Measurements from ENCODE around the gene CYP27B1. TPM values are rescaled to one million over a fixed set of nuclear protein-coding genes. Genes with fewer than 3 reads are reported as not detected.
A peak's percentile ranks its signal among the peaks of the same experiment; 100 is the strongest.

CYP27B1 gene, protein sequence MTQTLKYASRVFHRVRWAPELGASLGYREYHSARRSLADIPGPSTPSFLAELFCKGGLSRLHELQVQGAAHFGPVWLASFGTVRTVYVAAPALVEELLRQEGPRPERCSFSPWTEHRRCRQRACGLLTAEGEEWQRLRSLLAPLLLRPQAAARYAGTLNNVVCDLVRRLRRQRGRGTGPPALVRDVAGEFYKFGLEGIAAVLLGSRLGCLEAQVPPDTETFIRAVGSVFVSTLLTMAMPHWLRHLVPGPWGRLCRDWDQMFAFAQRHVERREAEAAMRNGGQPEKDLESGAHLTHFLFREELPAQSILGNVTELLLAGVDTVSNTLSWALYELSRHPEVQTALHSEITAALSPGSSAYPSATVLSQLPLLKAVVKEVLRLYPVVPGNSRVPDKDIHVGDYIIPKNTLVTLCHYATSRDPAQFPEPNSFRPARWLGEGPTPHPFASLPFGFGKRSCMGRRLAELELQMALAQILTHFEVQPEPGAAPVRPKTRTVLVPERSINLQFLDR
- total RNA-seq: 0.79 TPM

DNA sequence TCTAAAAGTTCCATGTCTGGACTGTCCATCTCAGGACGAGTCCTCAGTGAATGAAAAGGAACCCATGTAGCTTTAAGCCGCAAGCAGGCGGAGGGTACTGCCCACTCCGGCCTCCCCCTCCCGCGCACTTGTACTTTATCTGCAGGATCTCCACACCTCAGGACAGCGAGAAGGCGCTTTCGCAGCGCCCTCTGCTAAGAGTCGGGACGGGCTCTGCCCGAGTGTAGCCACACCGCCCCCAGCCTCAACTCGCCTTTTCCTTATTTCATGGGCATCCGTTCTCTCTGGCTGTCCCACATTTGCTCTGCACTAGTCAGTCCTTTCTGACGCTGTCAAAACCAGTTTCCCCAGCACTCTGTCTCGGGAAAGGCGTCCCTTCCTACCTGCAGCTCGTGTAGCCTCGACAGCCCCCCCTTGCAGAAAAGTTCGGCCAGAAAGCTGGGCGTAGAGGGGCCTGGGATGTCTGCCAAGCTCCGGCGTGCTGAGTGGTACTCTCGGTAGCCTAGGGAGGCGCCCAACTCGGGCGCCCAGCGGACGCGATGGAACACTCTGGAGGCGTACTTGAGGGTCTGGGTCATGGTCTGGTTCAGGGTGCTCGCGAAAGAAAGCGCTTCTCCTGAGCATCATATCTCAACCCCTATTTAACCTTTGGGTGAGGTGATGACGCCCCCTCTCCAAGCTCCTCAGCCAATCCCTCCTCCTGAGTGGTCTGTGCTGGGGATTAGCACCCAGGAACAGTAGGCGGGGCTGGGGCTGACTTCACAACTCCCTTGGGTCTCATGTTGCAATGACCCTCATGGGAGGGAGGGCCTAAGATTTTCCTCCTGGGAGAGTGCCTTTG, at the start of gene CYP27B1:
Gene CYP27B1 (minus strand): TSS at position 615 of the 841 bp plus-strand sequence. CDS start 37 bp downstream, at position 578.
- DNase-seq: no peak

DNA sequence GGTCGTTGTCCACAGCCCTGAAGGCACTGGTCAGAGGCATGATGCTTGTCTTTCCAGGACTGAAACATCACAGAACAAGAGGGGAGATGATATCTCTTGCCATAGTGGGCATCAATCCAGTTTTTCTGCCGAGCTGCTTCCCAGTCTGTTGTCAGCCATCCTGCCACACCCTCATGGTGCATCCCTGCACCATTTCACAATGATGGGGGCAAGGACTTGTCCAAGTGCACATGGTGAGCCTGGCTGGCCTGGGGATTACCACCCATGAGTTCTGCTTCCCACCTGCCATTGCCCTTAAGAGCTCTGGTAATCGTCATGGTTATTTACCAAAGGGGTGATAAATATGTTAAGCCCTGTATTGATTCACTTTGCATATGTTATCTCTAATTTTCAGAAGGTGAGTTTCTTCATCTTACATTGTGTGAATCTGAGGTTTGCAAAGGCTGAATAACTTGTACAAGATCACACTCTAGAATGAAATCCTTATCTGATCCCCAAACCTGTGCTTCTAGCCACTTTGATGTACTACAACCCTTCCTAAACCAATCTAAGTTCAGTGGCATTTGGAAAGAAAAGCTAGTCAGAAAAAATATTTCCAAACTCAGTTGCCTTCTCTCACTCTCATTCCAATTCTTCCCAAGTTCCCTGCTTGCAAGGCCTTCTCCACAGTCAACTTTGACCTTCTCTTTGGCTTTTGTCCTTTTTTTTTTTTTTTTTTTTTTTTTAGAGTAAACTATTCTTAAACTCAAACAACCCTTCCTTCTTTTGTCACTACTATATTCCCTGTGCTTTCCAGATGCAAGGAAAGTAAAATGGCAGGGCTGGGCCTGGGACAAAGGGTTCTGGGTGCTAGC, 49.4 kb upstream of the CYP27B1 start:
- no peak for DNase-seq

DNA sequence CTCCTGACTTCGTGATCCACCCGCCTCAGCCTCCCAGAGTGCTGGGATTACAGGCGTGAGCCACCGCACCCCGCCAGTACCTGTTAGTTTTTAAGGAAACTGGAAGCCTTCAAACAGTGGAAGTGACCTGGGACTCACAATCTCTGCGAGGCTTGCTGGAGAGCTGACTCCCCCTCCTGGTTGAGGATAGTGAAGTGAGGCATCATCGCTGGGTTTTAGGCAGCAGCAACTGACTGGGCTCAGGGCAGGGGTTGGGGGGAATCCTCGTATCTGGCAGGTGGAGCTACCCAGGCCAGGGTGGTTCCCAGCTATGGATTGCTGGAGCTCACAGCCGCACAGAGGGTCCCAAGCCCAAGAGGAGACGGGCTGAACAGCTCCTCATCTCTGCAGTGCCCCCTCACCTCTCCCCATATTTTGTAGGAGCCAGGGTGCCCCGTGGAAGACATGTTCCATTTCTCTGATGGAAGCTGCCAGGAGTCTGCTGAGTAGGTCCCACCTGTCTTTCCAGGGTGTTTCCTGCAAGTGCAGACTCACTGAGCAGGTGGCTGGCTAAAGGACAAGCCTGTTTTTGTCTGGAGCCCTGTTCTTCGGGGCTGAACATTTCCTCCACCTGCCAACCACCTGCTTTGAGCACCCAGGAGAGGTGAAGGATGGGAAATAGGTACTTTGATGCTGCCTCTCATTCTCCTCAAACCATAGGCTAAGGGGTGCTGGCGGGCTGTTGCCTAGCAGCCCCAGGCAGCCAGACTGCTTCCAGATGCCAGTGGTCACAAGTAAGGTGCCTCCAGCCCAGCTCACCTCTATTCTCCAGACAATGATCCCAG, 48.5 kb upstream of the CYP27B1 start:
- no peak for DNase-seq

DNA sequence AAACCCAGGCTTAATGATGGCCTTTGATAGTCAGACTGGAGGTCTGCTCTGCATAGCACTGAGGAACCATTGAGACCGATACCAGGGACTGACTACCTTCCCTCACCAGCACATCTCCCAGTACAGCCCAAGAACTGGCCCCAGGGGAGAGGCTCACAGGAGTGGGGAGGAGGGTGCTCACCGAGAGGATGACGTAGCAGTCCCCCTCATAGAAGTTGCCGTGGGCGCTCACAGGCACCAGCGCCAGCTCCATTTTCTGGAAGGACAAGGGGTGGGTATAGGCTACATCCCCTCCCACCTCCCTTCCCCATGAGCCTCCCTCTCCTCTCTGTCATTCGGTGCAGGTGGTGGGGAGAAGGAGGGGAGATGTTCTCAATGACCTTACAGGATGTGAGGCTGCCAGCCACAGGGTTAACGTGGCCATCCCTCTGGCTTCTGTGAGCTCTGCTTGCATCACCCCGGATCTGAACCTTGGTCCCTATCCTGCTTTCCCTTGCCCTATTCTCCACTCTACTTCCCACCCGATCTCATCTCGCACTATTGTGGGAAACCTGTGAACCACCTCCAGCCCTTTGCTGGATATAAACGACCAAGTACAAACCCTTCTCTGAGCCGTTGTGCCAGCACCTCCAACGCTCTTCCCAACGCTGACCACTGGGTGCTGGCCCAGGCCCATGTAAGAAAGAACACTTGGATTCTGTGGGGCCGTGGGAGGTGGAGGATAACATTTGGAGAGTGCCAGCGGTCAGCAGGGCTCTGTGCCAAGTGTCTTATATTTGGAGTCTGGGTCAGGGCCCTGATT, 47.3 kb upstream of the CYP27B1 start:
- DNase-seq: no peak

DNA sequence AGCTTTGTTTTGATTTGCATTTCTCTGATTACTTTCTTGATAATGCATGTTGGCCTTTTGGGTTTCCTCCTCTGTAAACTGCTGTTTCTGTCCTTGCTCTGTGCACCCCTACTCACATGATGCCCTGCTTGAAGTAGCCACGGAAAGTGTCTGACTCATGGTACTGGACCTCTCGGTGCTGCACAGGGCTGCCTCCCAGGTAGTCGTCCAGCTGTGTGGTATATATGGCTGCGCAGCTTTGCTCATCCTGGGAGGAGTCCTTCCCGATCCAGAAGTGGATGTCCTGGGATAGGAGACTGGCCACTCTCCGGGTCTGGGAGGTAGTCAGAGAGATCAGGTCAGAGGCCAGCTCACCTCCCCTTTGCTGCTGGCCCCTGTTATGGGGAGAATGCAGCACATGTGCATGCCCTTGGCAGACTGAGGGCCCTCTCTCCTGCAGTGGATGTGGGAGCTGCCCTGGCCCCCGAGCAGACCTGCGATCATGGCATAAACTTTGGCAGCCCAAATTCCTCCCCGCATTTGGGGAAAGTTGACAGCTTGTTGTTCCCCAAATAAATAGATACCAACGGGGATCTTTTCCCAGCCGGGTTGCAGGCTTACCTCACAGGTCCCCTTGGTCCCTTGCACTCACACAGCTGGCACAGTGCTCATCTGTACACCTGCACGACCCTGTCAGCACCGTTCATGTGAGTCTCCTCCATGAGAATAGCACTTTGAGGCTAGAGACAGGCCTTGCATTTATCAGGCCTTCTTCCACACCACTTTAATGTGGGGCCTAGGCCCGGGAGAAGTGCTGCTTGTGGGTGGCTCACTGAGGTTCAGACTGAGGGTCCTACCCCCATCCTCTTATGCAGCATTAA, 46.5 kb upstream of the CYP27B1 start:
- DNase-seq: no peak

DNA sequence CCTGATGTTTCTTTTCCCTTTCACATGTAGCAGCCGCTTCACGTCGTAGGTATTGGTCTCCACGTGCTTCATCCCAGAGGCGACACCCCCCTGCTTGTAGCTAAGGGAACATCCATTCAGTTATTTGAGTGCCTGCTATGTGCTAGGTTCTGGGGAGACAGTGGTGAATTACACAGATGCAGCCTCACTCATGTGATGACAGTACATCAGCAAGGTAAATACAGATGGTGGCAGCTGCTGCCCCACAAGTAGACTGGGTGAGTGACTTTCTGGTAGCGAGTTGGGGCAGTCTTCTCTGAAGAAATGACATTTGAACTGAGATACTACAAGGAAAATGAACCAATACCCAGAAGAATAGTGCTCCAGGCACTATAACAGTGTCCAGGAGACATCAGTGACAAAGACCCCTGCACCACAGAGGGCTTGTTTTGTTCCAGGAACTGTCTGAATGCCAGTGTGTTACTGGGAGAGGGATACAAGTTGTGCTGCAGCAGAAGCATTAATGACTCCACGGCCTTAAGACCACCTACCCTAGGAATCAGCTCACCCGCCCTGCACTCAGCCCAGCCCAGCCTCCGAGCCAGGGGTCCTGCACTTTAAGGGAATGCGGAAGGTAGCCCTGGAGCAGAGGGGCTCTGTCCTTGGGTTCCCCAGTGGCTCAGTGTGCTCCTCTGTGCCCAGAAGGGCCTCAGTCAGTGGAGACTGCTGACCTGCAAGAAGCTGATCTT, 44.3 kb upstream of the CYP27B1 start:
- DNase-seq: no peak

DNA sequence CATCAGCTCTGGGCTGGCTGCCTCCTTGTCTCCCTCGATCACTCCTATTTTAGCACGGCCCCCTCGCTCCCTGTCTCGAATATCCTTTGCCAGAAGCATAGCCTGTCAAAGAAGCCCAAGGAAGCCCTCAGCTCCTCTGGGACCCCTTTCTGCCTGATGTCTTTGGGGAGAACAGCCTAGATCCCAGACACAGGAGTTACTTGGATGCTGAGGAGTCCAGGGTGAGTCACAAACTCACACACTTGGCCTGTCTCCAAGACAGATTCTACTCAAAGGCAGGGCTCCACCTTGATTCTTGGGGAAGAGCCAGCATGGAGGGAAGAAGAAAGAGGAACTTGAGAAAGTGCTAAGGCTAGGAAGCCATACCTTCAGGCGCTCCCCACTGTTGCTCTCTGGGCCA, 43.6 kb upstream of the CYP27B1 start:
- no peak for DNase-seq

DNA sequence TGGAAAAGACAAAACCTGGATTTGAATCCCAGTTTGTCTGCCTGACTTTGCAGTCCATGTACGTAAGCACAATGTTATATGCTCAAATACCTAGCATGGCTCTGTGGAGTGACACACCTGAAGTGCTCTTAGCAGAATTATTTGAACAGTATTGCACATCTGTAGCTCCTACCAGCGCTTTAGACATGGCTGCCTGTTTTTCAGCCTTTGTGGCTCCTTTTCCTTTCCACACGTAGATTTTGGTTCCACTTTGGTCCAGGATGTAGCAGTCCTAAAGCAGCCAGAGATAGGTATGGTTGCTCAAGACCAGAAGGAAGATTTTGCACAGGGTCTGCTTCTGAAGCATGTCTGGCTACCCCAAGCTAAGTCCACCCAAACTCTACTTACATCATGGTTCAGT, 42.5 kb upstream of the CYP27B1 start:
- DNase-seq: no peak

DNA sequence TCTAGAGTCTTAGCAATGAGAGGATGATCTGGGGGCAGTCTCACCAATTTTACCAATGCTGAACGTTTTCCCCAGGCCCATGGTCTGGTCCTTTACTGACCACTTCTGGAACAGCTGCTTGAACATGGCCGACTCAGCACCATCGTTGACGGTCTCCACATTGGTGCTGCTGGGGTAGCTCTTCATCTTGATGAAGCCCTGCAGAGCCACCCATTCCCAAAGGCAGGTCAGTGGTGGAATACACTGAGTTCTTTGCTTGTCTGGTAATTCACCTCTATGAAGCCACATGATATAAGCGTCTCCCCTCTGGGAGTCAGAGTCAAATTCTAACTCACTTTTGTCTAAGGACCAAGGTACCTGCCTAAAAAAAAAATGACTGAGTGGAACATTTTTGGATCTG, 41.5 kb upstream of the CYP27B1 start:
- no peak for DNase-seq

DNA sequence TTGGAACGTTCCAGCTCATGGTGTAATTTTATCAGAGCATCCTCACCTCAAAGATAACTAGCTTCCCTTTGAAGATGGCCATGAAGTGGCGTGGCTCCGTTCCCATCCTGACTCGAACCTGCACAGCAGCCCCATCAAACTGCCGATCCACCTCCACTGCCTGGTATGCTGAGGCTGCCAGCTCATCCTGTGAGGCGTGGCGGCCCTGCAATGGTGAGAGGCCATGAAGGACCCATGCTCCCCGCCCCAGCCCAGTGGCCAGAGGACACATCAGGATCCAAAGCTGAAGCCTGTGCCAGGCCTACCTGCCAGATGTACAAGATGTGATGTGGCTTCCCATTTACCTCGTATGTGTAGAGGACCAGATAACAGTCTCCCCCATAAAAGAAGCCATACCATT, 40.4 kb upstream of the CYP27B1 start:
- no peak for DNase-seq

DNA sequence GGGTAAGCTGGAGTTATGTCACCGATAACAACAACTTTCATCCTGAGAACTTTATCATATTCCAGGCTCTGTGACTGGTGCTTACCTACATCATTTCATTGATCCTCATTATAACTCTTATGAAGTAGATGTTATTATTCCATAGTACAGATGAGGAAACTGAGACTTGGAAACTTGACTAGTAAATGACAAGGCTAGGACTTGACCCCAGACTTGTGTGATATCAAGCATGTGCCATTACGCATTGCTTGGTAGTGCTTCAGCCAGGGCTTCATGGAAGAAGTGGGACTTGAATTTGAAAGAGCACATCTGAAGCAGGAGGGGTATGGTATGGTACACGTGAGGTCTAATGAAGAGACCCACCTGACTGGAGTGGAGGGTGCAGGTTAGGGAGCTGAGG, 39.8 kb upstream of the CYP27B1 start:
- no peak for DNase-seq

DNA sequence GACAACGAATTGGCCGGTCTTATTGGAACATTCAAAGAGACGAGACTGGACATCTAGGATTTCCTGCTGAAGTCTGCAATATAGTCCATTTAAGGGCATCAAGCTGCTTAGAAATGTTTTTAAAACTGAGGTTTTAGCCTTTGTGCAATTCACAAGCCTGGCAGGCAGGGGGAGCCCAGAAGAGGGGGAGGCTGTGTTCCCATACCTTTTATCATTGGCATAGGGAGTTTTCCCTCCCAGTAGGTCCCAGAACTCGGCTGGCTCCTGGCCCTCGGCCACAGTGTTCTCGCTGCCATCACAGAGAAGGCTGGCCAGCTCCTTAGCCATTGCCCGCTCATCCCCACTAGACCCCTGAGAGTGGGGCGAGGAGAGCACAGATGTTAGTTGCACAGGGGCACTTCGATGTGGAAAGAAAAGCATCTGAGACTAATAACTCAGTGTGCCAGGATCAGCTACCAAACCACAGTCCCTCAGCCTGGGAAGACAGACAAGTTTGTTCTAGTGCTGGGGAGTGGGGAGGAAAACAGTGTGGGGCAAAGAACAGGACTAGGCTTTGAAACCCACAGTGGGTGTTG, 36.5 kb upstream of the CYP27B1 start:
- DNase-seq: no peak

DNA sequence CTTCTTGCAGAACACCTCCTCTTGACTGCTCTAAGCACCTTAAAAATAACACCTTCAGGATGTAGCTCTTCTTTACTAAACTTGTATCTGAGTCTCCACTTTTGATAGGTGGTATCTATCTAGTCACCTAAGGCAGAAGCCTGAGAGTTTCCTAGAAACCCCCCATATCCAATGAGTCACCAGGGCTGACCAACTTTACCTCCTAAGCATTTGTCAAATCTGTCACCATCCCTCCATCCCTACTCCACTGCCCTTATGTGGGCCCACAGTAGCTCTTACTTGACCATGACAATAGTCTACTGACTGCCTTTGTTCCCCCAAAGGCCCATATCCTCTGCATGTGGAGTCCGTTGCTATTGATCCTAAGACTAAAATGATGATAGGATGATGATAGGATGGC, 35.7 kb upstream of the CYP27B1 start:
- no peak for DNase-seq

DNA sequence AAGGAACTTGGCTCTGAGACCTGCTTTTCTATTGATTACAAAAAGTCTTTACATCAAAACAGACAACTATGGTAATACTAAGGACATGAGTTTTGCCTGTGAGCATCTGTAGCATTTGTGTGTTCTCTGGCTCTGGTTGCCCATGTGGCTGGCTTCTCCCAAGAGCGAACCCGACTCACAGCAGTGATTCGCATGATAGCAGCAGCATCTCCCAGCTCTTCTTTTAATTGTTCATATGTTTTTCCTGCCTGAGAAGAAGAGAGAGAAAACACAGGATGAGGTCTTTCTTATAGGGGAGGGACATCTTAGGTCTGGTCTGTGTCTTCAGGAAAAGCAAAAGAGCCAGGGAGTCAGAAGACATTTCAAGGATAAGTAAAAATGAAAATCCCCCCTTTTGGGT, 34.1 kb upstream of the CYP27B1 start:
- DNase-seq: no peak

DNA sequence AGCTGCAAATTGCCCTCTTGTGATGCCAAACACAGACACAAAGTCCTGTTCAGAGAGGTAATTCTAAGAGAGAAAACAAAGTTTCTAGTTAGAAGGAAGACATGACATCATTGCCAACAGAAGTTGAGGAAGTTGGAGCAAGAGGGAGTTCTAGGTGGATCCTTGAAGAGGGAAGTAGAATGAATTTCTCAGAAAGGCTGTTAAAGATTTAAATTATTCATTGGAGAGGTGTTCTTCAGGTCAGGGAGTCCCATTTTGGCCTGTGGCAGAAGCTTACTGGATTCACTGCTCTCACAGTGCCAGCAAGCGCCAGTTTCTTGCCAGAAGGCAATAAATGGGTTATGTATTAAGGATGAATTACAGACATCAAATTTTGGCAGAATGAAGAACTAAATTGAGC, 31.1 kb upstream of the CYP27B1 start:
- no peak for DNase-seq

DNA sequence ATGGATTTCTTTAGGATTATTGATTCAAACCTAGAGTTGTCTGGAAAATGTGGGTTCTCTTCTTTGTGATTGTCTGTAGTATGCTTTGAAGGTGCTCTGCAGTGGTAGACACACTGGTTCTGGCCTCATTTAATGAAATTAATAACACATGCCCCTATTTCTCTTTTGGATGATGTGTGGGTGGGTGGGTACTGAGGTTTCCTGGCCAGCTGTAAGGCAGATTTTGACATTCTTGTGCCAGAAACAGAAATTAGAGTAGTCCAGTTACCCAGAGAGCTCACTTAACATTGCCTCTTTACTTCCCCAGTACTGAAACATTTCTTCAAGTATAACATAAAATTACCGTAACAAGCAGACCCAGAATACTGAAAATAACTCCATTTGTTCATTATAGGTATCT, 30.1 kb upstream of the CYP27B1 start:
- DNase-seq: peak; percentile 27

DNA sequence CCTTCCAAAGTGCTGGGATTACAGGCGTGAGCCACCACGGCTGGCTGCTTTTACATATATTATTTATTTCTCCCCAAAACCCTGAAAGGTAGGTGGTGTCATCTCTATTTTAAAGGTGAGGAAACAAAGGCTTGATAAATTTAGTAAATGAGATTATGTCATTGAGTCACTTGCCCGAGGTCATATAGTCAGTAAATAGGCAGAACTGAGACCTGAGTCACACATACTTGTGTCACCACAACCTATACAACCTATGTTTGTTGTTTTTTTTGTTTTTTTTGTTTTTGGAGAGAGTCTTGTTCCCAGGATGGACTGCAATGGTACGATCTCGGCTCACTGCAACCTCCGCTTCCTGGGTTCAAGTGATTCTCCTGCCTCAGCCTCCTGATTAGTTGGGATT, 28.5 kb upstream of the CYP27B1 start:
- no peak for DNase-seq

DNA sequence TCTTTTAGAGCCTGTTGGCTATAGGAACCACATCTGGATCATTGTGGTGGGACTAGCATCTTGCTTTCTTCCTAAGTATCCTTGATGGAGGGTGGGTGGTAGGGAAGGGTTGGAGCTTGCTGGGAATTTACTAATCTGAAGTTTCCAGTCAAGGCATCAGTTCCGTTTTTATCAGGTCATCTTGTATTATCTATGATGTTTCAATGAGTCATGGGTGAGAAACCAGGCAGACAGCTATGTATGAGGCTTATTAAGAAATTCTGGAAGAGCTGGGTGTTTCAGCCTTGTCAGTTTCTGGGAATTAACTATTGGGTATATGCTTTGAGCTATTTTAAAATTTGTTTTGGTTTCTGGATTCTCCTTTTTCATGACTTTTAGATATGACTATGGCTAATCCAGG, 27.0 kb upstream of the CYP27B1 start:
- no peak for DNase-seq

DNA sequence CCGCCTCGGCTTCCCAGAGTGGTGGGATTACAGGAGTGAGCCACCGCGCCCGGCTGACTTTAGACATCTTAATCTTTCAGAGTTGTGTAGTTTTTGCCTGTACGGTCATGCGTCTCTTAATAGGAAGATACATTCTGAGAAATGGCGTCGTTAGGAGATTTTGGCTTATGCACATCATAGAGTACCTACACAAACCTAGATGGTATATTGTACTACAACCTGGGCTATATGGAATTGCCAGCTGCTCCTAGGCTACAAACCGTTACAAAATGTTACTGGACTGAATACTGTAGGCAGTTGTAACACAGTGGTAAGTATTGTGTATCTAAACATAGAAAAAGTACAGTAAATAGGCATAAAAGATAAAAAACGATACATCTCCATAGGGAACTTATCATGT, 17.0 kb upstream of the CYP27B1 start:
- DNase-seq: no peak

Measured in skin of body (tissue), 2 donors.